ENCODE data around the gene SMU1. TPM values are rescaled to one million over a fixed set of nuclear protein-coding genes. Genes with fewer than 3 reads are reported as not detected.

Gene SMU1
- total RNA-seq, 1 experiment from 2014 or later = 23.6 TPM

DNA sequence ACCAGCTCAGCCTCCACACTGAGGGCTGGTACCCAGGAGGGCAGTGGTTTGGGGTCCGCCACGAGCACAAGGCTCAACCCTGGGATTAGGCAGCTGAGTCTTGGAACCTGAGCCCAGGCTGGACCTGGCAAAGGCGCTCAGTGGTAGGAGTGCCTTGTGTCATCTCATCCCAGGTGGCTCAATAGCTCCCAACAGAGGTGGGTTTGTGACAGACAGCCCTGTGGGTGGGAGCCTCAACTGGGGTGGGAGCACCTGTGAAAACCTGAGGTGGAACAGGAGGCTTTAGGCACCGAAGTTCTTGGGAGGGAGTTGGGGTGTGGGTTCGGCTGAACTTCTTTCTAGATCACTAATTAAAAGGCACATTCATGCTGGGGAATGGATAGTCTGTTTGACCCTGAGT, 35.2 kb upstream of the SMU1 start:
- H3K4me3 Mint-ChIP-seq (ENCODE audit: unreplicated experiment) = no peak overlapping the region
- H3K36me3 ChIP-seq (ENCODE audit: control insufficient read depth, insufficient read depth, low read length) = no peaks in the 10 kb centered on the region; the same call in 1 of the 2 replicates
- no peaks in the 10 kb centered on the region; the same call in 1 of the 2 replicates for H3K4me1 ChIP-seq
- H3K27ac Mint-ChIP-seq (ENCODE audit: unreplicated experiment) = peak overlapping the region; percentile 67
- BruUV-seq (replicated peaks) = no TSS peak
- no peaks in the 10 kb centered on the region for H3K9me3 ChIP-seq
- no peak for DNase-seq
- ChIA-PET POLR2A (no interaction called here), CTCF (no interaction called here)
- no peaks in the 10 kb centered on the region for H3K27me3 ChIP-seq (replicated peaks; ENCODE audit: control insufficient read depth, insufficient read depth, low read length)
- peaks cover 68% of the 10 kb centered on the region for H3K36me3 Mint-ChIP-seq (ENCODE audit: insufficient read depth, unreplicated experiment)
- intact Hi-C loops (cut with micrococcal nuclease; ENCODE audit: unreplicated experiment) = no loop called here
- H3K4me1 Mint-ChIP-seq (ENCODE audit: low read depth, unreplicated experiment) = peaks cover 7% of the 10 kb centered on the region
- TF ChIP-seq, protein P1, sequence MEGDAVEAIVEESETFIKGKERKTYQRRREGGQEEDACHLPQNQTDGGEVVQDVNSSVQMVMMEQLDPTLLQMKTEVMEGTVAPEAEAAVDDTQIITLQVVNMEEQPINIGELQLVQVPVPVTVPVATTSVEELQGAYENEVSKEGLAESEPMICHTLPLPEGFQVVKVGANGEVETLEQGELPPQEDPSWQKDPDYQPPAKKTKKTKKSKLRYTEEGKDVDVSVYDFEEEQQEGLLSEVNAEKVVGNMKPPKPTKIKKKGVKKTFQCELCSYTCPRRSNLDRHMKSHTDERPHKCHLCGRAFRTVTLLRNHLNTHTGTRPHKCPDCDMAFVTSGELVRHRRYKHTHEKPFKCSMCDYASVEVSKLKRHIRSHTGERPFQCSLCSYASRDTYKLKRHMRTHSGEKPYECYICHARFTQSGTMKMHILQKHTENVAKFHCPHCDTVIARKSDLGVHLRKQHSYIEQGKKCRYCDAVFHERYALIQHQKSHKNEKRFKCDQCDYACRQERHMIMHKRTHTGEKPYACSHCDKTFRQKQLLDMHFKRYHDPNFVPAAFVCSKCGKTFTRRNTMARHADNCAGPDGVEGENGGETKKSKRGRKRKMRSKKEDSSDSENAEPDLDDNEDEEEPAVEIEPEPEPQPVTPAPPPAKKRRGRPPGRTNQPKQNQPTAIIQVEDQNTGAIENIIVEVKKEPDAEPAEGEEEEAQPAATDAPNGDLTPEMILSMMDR (IDR thresholded peaks at IDR 0.05; ENCODE audit: insufficient read depth in 1 of 2, low read depth in 1 of 2, low read length in 1 of 2, severe bottlenecking in 1 of 2, unreplicated experiment in 1 of 2) = no peak
- H3K4me3 ChIP-seq (ENCODE audit: low read depth, low read length) = no peak overlapping the region
- no peaks in the 10 kb centered on the region for H3K9me3 Mint-ChIP-seq (ENCODE audit: unreplicated experiment)
- no peaks in the 10 kb centered on the region for H3K27me3 Mint-ChIP-seq (ENCODE audit: insufficient read depth, unreplicated experiment)

DNA sequence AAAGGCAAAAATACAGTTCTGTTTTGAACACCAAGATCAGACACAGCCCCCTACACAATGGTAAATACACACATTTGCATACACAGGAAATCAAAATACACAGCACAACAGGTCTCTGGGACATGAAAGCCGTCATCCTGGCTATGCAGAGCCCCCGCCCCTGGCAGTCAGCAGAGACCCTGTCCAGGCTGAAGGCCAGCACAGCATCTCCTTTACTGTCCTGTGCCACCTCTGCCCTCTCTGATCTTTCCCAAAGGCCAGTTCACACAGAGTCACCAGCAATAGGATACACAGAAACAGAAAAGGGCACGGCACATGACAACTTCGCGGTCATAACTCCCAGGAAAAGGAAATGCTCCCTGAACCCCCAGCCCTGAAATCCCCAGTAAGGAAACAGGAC, 34.2 kb upstream of the SMU1 start:
- Histone ChIP-seq H3K27me3 (replicated peaks; ENCODE audit: control insufficient read depth, insufficient read depth, low read length) (no peaks in the 10 kb centered on the region), H3K36me3 (ENCODE audit: control insufficient read depth, insufficient read depth, low read length) (no peaks in the 10 kb centered on the region; the same call in 1 of the 2 replicates), H3K9me3 (no peaks in the 10 kb centered on the region), H3K4me3 (ENCODE audit: low read depth, low read length) (no peak overlapping the region), H3K4me1 (no peaks in the 10 kb centered on the region; the same call in 1 of the 2 replicates)
- ChIA-PET POLR2A (no interaction called here), CTCF (no interaction called here)
- no peak overlapping the region for H3K27ac Mint-ChIP-seq (ENCODE audit: unreplicated experiment)
- intact Hi-C loops (cut with micrococcal nuclease; ENCODE audit: unreplicated experiment) = no loop called here
- H3K9me3 Mint-ChIP-seq (ENCODE audit: unreplicated experiment) = no peaks in the 10 kb centered on the region
- TF ChIP-seq, protein P1 (IDR thresholded peaks at IDR 0.05; ENCODE audit: insufficient read depth in 1 of 2, low read depth in 1 of 2, low read length in 1 of 2, severe bottlenecking in 1 of 2, unreplicated experiment in 1 of 2) = no peak
- H3K4me3 Mint-ChIP-seq (ENCODE audit: unreplicated experiment) = no peak overlapping the region
- BruUV-seq (replicated peaks) = no TSS peak
- peaks cover 7% of the 10 kb centered on the region for H3K4me1 Mint-ChIP-seq (ENCODE audit: low read depth, unreplicated experiment)
- no peak for DNase-seq
- no peaks in the 10 kb centered on the region for H3K27me3 Mint-ChIP-seq (ENCODE audit: insufficient read depth, unreplicated experiment)
- H3K36me3 Mint-ChIP-seq (ENCODE audit: insufficient read depth, unreplicated experiment) = peaks cover 74% of the 10 kb centered on the region

DNA sequence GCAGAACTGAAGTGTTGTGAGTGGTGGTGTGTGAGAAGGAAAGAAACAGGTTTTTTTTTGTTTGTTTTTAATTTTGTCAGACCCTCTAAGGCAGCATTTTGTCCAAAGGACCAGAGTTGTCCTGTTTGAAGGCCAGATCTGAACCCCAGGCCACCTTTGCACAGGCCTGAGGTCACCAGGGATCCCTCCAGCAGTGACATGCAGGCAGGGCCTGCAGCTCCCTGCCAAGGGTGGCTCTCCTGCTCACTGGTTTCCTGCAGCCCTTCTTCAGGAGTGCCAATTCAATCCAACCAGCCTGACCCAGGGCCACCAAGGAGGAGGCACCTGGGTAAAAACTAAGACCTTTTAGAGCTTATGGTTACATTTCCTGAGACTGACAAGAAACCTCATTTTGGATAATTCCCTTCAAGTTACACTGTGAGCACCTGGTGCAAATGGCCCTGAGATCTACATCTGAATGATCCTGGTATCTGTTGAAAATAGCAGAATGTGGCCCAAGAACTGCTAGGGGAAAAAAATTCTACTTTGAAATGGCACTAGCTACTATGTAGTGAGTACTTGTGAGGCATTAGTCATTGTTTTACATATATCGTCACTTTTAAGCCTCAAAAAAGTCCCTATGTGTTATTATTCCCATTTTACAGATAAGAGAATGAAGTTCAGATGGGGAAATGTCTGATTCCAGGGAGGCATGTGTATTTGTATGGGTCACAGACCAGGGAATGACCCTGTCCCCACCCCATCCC, 33.5 kb upstream of the SMU1 start:
- no peaks in the 10 kb centered on the region for H3K9me3 ChIP-seq
- TF ChIP-seq, protein P1 (IDR thresholded peaks at IDR 0.05; ENCODE audit: insufficient read depth in 1 of 2, low read depth in 1 of 2, low read length in 1 of 2, severe bottlenecking in 1 of 2, unreplicated experiment in 1 of 2) = no peak
- H3K4me1 ChIP-seq = no peaks in the 10 kb centered on the region; the same call in 1 of the 2 replicates
- ChIA-PET POLR2A (no interaction called here), CTCF (no interaction called here)
- Mint-ChIP-seq H3K36me3 (ENCODE audit: insufficient read depth, unreplicated experiment) (peaks cover 74% of the 10 kb centered on the region), H3K27me3 (ENCODE audit: insufficient read depth, unreplicated experiment) (no peaks in the 10 kb centered on the region), H3K27ac (ENCODE audit: unreplicated experiment) (no peak overlapping the region), H3K4me3 (ENCODE audit: unreplicated experiment) (no peak overlapping the region), H3K9me3 (ENCODE audit: unreplicated experiment) (no peaks in the 10 kb centered on the region), H3K4me1 (ENCODE audit: low read depth, unreplicated experiment) (peaks cover 7% of the 10 kb centered on the region)
- H3K4me3 ChIP-seq (ENCODE audit: low read depth, low read length) = no peak overlapping the region
- no TSS peak for BruUV-seq (replicated peaks)
- intact Hi-C loops (cut with micrococcal nuclease; ENCODE audit: unreplicated experiment) = no loop called here
- H3K36me3 ChIP-seq (ENCODE audit: control insufficient read depth, insufficient read depth, low read length) = no peaks in the 10 kb centered on the region; the same call in 1 of the 2 replicates
- H3K27me3 ChIP-seq (replicated peaks; ENCODE audit: control insufficient read depth, insufficient read depth, low read length) = no peaks in the 10 kb centered on the region
- no peak for DNase-seq
